GM12865 (cell line): Measurements from ENCODE around the gene MCF2L2.

ENCODE experiments used
- DNase-seq: peaks from one replicate; pipeline ENCODE4 v3.0.0; 2010; ENCODE audit warnings: low read depth
- H3K4me3 ChIP-seq: 2 replicates; pipeline ENCODE4 v1.5.1; 2011; ENCODE audit warnings: mild to moderate bottlenecking, low read depth, low read length, control low read depth
- CTCF ChIP-seq: IDR thresholded peaks from 2 replicates; pipeline ENCODE4 v1.5.1; 2011; ENCODE audit warnings: low read length, control low read depth, low read depth, inconsistent platforms; ENCODE audit not compliant: insufficient read depth; ENCODE audit errors: missing control alignments

Gene MCF2L2

GRCh38 chr3:183332487-183332886, 95.9 kb downstream of the MCF2L2 start:
- no peak for TF ChIP-seq CTCF
- no peak overlapping the region for H3K4me3 ChIP-seq
- no peak for DNase-seq

GRCh38 chr3:183331498-183331897, 96.9 kb downstream of the MCF2L2 start:
- H3K4me3 ChIP-seq = no peak overlapping the region
- no peak for DNase-seq
- TF ChIP-seq CTCF = no peak

GRCh38 chr3:183330881-183331280, 97.5 kb downstream of the MCF2L2 start:
- no peak for TF ChIP-seq CTCF
- no peak for DNase-seq
- H3K4me3 ChIP-seq = no peak overlapping the region

GRCh38 chr3:183329543-183329942, 98.9 kb downstream of the MCF2L2 start:
- H3K4me3 ChIP-seq = no peak overlapping the region
- TF ChIP-seq CTCF = no peak
- DNase-seq = no peak

GRCh38 chr3:183328823-183329222, 99.6 kb downstream of the MCF2L2 start:
- TF ChIP-seq CTCF = no peak
- no peak for DNase-seq
- H3K4me3 ChIP-seq = no peak overlapping the region

GRCh38 chr3:183328164-183328563, 100.3 kb downstream of the MCF2L2 start:
- no peak for DNase-seq
- no peak for TF ChIP-seq CTCF
- no peak overlapping the region for H3K4me3 ChIP-seq

- no peak for DNase-seq
- no peak for TF ChIP-seq CTCF
- no peak overlapping the region for H3K4me3 ChIP-seq
Observed at GRCh38 chr3:183327343-183327742, 101.1 kb downstream of the MCF2L2 start.
